ENCODE measurements around the gene FUT9.

Gene FUT9

DNA sequence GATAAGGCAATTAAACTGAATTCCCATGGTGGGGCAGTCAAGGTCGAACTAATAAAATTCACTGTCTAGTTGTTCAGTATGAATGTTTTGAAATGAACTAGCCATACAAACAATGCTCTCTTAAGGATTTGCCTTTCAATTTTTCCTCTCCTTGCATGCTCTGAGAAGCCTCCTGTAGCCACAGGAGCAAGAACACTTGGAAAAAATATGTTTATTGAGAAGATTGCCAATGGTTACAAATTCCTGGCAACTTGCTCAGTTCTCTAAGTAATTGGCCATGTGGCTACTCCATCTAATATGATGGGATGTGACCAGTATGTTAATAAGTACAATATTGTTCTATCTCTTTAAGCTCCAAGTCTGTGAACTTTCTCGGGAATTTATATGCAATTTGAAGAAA lies 49.4 kb downstream of the FUT9 start:
- no peak for DNase-seq (ENCODE audit: low read depth, low spot score)
- H3K27ac ChIP-seq: no peak overlapping the region

DNA sequence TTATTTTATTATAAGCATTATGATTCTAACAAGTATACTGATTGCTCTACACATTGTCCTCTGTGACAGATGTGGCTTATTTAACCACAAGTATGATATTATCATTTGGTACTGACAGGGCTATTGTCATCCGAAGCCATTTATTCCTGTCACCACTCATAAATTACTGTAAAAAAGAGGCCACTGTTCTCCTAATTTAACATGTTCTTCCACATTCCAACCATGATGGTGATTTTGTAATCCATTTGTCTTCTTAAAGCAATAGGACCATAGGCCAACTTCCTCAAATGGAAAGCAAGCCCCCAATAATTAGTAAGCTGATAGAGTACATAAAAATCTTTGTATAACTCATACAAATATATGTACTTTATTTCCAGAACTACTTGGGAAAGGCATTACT lies 50.6 kb downstream of the FUT9 start:
- DNase-seq (ENCODE audit: low read depth, low spot score): no peak
- no peak overlapping the region for H3K27ac ChIP-seq

DNA sequence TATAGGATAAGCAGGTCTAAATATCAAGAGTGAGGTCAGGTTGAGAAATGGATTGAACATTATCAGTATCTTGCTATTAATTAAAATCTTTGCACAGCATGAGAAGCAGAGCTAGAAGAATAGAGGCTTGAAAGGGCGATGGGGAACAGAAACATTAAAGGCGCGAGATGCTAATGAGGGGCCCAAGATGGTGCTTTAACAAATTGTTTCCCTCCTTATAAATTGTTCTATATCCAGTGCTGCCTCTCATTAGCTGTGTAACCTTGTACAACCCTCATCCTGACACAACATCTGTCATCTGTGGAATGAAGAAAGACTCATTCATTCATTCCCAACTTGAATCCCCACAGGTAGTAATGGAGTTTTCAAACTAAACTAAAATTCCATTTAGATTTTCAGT lies 57.8 kb downstream of the FUT9 start:
- H3K27ac ChIP-seq: no peak overlapping the region
- DNase-seq (ENCODE audit: low read depth, low spot score): no peak

DNA sequence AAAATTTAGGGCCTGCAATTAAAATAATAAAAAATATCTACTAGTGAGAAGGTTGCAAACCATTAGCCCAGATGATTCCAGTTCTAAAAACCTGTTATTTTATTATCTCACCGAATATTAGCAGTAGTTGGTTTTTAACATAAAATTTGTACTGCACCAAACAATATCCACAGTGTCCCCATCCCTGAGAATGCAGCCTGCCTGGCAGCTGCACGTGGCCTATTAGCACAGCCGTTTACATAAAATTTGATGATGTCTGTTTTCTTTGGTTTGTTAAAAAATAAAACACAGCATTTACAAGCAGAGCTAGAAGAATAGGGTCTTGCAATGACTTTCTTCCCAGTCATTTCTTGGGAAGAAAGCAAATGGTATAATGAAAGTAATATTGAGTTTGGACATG lies 58.2 kb downstream of the FUT9 start:
- DNase-seq (ENCODE audit: low read depth, low spot score): no peak
- no peak overlapping the region for H3K27ac ChIP-seq

DNA sequence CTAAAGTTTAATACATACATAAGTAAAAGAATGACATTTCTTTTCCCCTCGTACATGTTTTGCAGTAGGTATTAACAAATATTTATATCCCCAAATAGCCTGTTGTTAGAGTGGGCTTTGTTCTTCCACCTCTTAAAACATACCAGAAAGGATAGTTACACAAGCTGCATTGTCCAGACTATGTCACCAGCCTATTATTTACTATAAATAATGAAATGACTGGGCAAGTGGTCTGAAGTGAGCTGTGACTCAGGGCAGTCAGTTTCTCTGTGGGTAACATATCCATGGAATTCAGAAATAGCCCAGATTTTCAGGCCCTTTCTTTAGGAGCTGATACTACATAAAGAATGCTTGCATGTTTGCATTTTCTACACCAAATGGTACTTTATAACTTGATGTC lies 60.1 kb downstream of the FUT9 start:
- H3K27ac ChIP-seq: no peak overlapping the region
- no peak for DNase-seq (ENCODE audit: low read depth, low spot score)

DNA sequence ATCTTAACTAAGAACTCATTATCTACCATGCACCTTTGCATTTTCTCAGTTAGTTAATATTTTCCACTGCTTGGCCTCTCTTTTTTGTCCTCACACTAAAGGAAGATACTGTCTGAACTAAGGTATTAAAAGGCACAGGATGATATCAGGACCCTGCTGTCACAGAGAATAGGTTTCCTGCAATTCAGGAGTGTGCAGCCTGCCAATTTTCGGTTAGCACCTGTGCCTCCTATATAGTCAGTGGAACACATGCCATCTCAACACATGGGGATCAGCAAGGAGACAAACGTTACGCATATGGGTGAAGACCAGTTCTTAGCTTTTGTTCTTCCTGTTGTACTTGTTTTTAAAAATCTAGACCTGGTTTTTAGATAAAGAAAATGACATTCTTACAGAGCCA lies 71.0 kb downstream of the FUT9 start:
- no peak overlapping the region for H3K27ac ChIP-seq
- DNase-seq (ENCODE audit: low read depth, low spot score): no peak

DNA sequence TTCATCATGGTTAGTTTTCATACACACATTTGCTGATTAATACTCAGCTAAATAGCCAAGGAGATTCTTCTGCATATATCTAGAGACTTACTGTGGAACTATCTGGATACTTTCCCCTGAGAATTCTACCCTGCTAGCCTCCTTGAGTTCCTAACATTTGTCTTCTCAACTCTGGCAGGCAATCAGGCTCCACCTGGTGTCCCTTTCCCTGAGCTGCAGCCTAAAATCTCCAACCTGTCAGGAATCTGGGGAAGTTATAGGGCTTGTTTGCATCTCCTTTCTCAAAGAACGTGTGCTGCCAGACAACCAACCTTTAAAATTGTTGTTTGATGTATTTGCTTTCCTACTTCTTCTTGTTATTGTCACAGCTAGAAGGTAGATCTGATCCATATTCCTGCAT lies 73.4 kb downstream of the FUT9 start:
- no peak for DNase-seq (ENCODE audit: low read depth, low spot score)

DNA sequence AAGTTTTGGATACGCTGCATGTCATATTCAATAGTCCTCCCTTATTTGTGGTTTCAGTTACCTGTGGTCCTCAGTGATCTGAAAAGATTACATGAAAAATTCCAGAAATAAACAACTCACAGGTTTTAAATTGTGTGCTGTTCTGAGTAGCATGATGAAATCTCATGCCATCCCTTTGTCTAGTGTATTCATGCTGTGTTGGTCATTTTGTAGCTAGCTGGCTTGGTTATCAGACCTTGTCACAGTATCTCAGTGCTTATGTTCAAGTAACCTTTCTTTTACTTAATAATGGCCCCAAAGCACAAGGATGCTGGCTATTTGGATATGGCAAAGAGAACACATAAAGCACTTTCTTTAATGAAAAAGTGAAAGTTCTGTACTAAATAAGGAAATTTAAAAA lies 78.3 kb downstream of the FUT9 start:
- no peak for DNase-seq (ENCODE audit: low read depth, low spot score)
- H3K27ac ChIP-seq: no peak overlapping the region

More for the DNA sequence above, 73.4 kb downstream of the FUT9 start:
- no peak overlapping the region for H3K27ac ChIP-seq

DNA sequence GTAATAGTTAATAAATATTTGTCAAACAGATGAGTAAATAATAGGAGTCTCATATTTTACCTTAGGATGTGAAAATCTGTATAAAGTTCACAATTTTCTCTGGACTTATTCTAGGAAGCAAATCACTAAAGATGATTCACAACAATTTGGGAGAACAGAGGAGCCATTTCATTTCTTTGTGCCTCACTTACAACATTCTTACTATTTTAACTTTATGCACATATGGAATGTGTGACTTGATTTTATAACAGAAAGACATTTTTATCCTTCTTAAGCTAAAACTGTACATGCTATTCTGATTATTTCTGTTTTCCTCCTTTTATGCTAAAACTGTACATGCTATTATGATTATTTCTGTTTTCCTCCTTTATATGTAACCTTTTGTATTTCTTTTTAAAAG lies 83.3 kb downstream of the FUT9 start:
- H3K27ac ChIP-seq: no peak overlapping the region
- no peak for DNase-seq (ENCODE audit: low read depth, low spot score)

DNA sequence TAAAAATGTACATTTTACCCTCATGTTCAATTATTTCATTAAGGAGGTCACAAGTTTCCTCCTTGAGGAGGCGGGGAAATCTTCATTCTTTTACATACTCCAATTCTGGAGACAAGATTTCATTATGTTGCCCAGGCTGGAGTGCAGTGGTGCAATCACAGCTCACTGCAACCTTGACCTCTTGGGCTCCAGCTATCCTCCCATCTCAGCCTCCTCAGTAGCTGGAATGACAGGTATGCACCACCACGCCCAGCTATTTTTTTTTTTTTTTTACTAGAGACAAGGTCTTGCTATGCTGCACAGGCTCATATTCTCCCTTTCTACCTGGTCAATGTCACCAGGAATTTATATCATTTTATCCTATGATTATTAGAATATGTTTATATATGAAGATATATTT lies 85.8 kb downstream of the FUT9 start:
- no peak for DNase-seq (ENCODE audit: low read depth, low spot score)
- H3K27ac ChIP-seq: no peak overlapping the region

DNA sequence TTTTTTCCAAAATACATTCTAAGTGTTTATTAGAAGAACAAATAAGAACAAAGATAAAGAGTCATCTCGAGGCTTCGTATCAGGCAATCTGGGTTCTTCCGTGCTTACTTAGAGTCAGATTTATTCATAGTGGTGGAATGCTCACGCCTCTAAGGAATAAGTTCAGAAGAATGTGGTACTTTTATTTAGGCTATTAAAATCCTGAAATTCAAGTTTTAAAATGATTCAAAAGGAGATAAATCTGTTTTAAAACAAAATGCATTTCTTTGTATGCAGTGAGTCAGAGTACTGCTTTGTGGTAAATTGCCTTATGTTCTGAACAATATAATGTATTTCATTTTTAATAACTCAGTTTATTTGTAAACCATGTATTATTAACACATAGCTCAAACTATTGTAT lies 89.1 kb downstream of the FUT9 start:
- peak; percentile 44 for DNase-seq (ENCODE audit: low read depth, low spot score)
- peak overlapping the region; percentile 78 for H3K27ac ChIP-seq

DNA sequence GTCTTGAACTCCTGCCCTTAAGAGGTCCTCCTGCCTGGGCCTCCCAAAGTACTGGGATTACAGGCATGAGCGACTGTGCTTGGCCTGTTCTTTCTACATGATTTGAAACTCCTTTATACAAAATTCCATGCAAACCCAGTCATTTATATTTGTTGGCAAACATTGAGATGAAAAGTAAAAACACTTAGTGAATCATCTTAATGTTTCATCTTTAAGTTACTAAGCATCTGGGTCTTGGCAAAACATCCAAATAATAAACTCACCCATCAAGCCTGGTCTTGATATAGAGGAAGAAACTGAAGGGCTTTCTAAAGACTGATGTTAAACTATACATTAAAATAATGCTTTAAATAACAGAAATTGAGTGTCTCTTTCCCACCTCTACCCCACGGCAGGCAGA lies 95.1 kb downstream of the FUT9 start:
- peak; percentile 50 for DNase-seq (ENCODE audit: low read depth, low spot score)
- H3K27ac ChIP-seq: peak overlapping the region; percentile 8

DNA sequence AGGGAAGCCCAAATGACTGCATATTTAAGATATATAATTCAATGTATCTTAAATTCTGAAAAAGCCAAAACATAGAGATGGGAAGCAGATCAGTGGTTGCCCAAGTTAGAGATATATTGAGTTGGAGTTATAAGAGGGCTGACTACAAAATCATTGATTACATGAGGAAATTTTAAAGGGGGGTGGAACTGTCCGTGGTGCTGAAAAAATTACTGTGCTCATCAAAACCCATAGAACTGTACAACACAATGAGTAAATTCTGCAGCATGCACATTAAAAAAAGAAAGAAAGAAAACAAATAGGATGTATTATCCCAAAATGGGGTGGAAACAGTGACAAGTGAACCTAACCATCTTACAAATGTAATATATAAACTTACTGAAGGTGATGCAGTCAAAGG lies 100.9 kb downstream of the FUT9 start:
- DNase-seq (ENCODE audit: low read depth, low spot score): no peak
- H3K27ac ChIP-seq: no peak overlapping the region

DNA sequence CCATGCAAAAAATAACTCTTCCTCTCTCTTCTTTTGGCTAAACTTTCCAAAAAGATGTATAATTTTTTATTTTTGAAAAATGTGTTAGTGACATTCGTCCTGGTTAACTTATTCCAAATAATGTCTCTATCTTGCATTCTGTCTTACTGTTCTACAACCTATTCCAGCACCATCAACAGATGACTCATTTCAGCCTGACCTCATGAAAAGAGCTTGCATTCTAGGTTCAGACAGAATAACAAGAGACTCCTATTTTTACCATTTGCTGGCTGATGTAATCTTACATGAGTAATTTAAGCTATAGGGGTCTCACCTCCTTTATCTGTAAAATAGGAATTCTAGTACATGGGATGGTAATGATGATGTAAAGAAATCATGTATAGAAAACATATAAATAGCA lies 109.0 kb downstream of the FUT9 start:
- DNase-seq (ENCODE audit: low read depth, low spot score): no peak
- no peak overlapping the region for H3K27ac ChIP-seq

DNA sequence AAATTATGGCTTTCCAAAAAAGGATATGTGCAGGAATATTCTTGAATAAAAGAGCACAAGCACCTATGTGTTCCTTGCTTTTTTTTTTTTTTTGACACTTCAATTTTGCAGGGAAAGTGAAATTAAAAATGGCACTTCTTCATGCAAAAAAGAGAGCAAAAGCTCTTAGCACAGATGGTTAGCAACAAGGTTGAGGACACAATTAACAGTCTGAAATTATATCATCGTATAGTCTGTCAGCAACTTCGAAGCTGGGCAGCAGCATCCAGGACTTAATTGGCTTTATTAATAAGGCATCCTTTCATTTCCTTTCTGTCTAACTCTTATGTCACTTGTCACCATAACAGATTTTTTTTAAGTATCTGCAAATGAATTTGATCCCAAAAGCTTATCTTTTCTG lies 122.6 kb downstream of the FUT9 start:
- DNase-seq (ENCODE audit: low read depth, low spot score): no peak
- no peak overlapping the region for H3K27ac ChIP-seq

DNA sequence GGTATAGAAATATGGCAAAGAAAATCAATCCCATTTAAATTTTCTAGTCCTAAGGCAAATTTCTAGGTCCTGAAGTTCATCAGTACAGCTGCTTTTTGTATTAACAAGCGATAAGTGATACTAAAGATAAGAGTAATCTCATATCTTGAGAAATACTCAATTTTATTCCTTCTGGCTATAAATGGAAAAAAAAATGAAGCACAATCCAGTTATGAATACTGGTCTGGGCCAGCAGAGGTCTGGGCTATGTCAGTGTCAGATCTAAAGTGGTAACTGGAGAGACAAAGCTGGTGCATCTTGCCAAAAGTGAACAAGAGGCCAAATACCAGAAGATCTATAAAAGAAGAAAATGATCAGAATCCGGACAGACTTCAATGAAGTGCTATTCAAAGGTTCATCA lies 126.4 kb downstream of the FUT9 start:
- H3K27ac ChIP-seq: no peak overlapping the region
- DNase-seq (ENCODE audit: low read depth, low spot score): no peak

DNA sequence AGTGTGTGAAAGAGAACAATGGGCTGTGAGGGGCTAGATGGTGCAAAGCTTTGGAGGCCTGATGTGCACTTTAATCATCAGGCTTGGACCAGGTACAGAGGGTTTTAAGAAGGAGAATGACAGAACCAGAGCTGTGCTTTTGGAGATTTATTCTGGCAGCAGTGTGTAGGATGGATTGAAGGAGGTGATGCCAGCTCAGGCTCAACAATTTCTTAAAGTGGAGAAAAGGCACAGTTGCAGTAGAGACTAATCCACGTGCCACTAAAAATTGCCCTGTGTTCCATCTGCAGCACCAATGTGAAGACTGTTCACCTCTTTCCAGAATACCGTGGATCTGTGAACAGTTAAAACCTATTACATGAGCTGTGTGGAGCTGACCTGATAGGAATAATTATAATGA lies 134.7 kb downstream of the FUT9 start:
- H3K27ac ChIP-seq: no peak overlapping the region
- DNase-seq (ENCODE audit: low read depth, low spot score): no peak

DNA sequence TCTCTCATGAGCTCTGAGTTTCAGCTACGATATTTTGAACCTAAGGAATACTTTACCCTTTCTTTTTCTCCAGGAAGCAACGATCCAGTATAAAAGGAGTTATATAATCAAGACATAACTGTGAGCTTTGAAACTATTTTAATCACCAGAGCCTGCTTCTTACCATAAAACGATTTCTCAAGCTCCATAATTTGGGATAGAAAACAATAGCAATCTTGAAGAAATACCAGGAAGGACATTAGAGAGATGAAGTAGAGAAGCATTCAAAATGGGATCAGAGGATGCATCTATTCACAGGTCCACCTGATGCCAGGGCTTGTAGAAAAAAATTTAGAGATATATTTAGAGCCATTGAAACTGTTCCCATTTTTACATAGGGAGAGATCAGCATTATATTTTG lies 135.9 kb downstream of the FUT9 start:
- H3K27ac ChIP-seq: no peak overlapping the region

DNA sequence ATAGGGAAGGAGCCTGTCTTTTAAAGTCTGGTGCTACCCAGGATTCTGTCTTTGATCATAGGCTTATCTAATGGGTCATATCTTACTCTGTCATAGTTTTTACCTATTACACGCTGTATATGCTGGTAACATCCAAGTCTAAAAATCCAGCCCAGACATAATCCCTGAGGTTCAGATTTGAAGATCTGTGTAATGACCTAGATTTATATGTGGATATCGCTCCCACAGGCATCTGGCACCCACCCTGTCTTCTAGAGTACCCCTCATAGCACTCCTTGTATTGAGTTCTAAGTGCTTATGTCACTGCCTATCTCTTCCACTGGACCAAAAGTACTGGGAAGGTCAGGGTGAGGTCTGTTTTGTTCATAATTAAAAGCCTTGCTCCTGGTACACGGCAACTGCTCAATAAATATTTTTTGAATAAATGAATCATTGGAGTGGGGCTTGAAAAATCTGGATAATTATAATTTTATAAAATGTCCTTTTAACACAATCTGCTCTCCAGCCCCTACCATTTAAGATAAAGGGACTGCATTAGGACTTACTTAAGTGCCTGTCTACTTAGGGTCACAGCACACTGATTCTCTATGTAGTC lies 136.4 kb downstream of the FUT9 start:
- no peak overlapping the region for H3K27ac ChIP-seq
- no peak for DNase-seq (ENCODE audit: low read depth, low spot score)

More for the DNA sequence above, 135.9 kb downstream of the FUT9 start:
- DNase-seq (ENCODE audit: low read depth, low spot score): no peak

DNA sequence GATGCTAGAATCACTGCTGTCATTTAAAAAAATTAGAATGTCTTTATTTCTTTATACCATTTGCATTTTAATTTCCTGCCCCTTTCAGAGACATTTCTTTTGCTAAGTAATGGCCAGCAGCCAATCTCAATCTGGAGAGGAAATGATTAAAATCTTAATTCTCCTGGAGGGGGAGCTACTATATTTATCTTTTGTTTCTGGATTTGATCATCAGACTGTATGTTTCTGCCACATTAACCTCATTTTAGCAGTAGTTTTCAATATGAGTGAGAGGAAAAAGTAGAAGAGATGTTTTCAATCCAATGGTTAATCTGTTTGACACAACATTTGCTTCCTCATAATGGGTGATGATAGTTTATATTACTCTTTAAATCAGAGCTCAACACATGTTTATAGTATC lies 138.0 kb downstream of the FUT9 start:
- no peak overlapping the region for H3K27ac ChIP-seq
- no peak for DNase-seq (ENCODE audit: low read depth, low spot score)

DNA sequence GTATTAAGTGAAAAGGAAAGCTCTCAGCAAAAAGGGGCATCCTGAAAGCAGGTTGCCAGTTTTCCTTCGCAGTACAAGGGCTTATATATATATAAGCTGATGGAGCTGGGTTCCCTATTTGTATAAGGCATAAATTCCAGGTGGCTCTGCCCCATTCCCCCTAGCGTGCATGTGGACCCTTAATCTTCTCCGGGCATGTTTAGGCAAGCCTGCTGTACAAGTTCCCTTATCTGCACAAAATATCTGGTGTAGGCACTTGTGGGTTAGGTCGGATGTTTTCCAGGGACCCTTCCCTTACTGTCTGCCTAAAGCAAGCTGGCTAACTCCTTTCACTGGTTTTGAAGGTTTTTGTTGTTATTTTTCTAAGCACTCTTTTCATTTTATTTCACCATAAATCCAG lies 140.7 kb downstream of the FUT9 start:
- DNase-seq (ENCODE audit: low read depth, low spot score): no peak
- no peak overlapping the region for H3K27ac ChIP-seq

DNA sequence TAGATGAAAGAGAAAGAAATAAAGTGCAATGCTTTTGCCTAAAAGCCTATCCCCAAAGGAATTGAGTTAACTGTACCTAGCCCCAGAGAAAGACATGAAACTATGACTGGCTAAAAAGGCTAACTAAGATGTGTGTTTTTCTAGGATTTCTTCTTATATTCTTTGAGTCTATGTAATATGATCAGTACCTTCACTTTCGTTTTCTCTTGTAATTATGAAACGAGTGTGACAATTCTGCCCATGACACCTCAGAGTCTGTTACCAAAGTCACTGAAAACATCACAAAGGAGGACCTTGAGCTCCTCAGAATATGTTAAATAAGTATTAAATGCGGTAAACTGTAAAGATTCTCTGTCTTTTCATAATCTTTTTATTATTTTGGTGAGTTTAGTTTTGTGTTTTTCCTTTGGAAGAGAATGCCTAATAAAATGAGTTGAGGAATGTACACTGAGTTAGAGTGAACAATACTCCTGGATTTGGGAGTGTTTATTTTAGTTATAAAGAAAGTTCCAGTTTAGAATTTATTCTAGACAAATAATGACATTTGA lies 141.3 kb downstream of the FUT9 start:
- H3K27ac ChIP-seq: no peak overlapping the region
- DNase-seq (ENCODE audit: low read depth, low spot score): no peak

DNA sequence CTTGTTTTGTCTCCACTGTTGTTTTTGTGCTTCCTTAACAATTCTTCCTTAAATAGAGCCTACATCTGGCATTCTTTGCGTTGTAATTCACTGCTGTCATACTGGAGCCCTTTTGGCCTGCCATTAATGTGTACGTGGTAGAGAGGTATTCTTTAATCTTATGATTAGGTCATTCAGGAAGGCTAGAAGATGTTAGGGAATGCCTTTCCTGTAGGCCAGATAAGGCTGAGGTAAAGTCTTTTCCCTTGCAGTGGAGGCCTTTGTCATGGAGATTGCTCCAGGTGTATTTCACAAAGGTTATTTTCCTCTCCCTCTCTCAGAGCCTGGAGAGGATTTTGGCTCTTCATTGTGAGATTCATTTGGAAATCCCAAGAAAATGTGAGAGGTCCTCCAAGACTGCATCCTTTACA lies 146.9 kb downstream of the FUT9 start:
- no peak for DNase-seq (ENCODE audit: low read depth, low spot score)
- no peak overlapping the region for H3K27ac ChIP-seq
